Stimulated activated CD4-positive, alpha-beta T cell treated with anti-CD3 and anti-CD28 coated beads, TNF-alpha, amount 100 ng/mL, for 4 hours (primary cell): ENCODE results near the gene XG.
"Not testable (repeated sequence)": the region's sequence is repeated elsewhere in the genome, so short reads cannot be mapped to it uniquely, and the experiment has no call there.

ENCODE experiments used
- DNase-seq, 3 experiments: peaks; one replicate each; pipeline ENCODE4 v3.0.0-alpha.2; 2020; ENCODE audit warnings: low read depth in 3 of 3

The XG gene, protein sequence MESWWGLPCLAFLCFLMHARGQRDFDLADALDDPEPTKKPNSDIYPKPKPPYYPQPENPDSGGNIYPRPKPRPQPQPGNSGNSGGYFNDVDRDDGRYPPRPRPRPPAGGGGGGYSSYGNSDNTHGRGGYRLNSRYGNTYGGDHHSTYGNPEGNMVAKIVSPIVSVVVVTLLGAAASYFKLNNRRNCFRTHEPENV

DNA sequence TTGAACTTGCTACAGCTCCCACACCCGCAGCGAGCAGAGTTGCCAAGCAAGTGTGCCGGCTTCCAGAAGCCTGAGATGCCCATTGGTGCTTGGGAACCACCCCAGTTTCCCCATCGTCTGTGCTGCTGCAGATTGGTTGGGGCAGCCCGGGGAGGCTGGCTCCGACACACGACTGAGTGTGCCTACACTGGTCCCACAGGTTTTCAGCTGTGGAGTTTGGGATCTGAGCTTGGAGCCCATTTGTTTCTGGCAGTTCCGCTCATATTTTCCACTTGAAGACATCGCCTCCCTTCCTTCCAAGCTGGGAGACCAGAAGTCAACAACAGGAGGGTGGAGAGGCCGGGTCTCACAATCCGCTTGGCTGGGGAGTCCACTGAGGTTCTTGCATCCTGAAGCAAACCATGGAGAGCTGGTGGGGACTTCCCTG, at the start of gene XG:
TSS of gene XG (plus strand) at position 167 of the 427 bp plus-strand sequence. CDS start at position 402, 235 bp downstream.
- DNase-seq, result not testable (repeated sequence)

DNA sequence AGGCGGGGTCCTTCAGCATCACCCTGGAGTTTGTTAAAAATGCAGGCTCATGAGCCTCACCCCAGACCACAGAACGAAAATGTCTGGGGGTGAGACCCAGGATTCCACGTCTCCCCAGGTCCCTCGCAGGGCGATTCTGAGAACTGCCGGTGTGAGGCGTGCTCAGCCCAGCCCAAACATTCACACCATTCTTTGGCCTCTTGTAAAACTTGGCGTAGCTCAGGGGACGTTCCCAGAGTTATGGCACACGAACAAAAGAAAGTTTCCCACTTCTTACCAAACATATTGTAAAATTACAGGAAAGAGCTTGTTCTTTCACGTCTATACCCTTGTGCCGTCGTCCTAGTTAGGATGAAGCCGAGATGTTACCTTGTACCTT, 47.9 kb upstream of the XG start:
- DNase-seq, result no peak

DNA sequence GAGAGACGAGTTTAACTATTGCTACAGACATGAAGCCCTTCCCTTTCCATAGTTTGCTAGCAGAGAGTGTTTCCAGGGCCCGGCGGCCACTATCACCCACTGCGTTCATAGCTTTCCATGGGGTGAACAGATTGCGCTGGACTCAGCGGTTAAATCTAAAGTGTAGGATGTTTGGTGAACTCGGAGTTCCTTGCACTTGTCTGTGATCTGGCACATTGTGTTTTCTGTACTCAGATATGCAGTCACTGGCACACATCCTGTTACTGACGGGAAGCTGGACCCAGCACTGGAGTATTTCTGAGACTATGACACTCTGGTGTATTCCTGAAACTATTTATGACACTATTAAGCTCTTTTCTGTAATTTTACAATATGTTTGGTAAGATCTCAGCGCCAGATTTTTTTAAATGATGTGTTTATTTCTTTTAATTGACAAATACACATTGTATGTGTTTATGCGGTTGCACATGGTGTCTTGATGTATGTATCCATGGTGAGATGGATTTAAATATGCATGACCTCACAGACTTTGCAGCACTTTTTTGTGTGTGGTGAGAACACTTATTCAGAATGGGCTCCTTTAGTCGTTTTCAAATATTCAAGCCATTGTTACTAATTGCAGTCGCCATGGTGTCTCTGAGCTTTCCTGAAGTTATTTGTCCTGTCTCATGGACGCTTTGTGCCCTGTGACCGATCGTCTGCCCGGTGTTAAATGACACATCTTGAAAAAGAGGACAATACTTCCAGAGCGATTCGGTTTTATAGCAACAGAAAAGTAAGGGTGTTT, 46.6 kb upstream of the XG start:
- DNase-seq, result no peak

DNA sequence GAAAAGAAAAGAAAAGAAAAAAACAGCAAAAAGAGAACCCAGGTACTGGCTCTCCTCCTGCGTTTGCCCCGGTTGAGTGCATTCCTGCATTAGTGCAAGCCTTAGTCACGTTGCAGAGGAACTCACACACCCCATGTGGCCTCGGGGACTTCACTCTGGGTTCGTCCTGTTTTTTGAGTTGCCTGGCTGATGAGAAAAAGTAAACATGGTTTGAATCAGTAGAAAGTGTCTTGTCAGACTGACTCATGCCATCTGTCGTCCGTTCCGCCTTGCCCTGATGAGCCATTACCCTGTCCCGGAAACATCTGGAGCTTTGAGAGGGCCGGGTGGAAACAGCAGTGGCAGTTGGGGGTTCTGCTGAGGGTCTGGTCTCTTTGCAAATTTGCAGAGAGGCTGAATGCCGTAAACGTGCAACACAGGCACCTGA, 44.5 kb upstream of the XG start:
- no peak for DNase-seq

DNA sequence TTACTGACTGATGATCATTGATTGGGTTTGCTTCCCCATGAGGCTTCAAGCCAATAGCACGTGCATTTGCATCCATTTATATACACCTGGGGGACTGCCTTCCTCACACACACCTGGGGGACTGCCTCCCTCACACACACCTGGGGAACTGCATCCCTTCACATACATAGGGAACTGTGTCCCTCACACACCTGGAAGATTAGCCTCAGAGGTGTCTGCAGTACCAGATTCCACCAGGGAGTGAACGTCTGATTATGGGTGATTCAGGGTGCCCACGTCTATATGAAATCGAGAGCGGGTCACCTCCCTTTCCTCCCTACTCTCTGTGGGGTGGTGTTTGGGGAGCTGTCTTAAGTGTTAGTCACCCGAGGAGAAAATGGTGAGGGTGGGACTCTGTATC, 43.8 kb upstream of the XG start:
- DNase-seq, result no peak

DNA sequence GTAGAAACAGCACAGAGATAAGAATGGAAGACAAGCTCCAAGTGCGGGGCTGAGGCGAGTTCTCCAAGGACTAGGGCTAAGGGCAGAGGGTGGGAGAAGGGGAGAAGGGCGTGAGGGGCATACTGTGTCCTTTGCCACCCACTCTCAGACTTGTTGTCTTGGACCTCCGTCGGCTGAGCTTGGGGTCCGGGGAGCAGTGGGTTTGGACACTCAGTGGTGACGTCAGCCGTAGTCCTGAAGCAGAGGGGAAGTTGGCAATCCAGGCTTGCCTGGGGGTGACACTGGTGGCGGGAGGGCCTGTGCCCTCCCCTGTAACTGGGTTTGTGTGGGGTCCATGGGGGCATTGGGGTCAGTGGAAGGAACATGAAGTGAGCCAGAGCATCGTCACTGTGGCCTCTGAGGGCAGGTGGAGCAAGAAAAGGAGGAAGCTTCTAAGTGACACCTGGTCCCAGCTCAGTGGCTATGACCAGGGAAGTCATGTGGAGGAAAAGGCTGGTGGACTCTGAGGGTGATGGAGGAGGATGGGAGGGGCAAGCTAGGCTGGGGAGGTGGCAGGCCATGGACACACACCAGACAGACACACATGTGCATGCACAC, 43.1 kb upstream of the XG start:
- DNase-seq, result no peak

DNA sequence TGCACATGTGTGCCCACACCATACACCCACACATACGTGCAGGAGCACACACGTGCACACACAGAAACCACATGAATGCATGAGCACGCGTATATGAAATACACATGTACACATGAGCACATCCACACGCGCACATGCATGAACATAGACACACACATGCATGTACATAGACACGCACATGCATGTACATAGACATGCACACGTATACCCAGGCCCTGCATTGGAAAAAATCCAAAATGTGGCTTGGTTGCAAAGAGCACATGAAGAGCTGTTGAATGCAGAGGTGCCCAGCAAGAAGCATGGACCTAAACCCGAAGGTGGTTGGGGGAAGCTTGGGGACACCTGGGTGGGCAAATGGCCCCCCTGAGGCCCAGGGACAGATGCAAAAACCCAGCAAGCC, 42.3 kb upstream of the XG start:
- no peak for DNase-seq

DNA sequence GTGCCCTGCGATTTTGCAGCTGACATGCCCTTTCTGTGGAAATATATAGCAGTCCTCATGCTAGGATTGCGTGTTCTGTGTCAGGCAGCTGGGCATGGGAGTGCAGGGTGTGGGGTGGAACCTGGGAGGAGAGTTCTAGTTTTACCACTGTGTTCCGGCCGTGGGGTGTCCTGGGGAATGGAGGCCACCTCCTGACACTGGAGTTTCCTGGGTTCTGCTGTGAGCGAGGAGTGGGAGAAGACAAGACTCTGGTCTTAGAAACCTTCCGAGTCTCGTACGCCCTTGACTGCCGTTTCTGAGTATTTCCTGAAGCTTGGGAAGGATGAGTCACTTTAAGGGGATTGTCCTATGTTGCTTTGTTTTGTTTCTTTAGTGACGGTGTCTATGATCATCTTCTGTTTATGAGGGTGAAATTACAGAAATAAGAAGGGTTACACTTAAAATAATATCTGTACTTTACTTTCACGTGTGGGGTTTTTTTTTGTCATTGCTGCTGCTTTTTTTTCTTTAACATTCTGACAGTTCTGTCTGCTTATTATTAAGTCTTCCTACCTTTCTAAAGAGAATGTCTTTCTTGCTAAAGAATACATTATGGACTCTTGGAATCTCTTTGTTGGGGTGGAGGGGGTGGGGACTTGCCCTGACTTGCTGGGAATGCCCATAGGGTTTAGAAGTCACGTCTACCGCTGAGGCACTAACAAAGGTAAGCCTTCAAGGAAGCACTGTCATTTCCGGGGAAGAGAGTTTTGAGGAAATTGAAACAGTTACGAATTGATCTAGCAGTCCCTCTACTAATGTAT, 41.6 kb upstream of the XG start:
- peak in 1 of 3 experiments; percentile 38 for DNase-seq

DNA sequence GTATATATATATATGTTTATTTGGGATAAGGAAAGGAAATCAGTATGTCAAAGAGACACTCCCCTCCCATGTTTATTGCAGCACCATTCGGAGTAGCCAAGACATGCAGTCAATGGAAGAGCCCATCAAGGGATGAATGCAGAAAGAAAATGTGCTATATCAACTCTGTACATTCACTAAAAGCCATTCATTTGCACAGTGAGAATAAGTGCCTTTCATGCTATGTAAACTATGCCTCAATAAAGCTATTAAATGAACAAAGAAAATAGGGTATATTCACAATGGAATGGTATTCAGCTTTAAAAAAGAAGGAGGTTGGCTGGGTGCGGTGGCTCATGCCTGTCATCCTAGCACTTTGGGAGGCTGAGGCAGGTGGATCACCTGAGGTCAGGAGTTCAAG, 40.4 kb upstream of the XG start:
- no peak for DNase-seq

DNA sequence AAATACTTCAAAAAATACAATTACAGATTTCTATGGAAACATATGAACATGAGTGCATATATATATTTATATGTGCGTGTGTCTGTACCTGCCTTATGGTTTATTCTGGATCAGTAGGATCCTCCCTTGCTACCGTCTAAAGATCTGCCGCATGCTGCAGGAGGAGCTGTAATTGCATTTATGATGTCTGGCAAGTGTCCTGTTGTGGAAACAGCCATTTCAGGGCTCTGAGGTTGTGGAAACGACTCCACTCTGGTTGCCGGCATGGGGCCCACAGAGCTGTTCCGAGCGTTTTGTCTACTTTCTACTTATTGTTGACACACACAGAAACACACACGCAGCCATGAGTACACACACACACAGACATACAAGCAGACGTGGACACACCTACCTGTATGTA, 39.4 kb upstream of the XG start:
- DNase-seq, result no peak

DNA sequence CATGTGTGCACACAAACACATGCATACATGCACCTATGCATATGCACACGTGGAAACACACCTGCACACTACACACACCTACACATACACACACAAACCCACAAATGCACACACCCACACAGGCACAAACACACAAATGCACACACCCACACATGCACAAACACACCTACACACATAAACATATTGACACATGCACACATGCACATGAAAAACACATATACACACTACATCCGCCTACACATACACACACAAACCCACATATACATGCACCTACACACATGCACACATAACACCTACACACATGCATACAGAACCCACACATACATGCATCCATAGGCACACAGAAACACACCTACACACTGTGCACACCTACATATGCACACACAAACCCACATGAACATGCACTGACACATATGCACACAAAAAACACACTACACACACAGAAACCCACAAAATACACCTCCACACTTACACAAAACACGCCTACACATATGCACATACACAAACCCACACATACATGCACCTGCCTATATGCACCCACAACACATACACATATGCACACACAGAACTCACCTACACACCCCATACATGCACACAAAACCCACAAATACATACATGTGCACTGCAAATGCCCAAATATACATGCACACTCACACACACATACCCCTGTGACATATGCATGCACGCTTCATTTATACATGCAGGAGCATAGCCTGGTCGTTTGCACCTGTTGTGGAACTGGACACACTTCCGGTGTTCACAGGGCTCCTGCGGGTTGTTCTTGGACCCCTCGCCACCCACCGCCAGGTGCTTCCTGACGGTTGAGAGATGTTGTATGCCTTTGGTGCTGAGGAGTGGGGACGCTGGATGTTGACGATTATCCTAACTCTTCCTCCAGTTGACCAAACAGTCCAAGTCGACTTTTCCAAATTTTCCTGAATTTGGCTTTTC, 38.7 kb upstream of the XG start:
- no peak for DNase-seq

DNA sequence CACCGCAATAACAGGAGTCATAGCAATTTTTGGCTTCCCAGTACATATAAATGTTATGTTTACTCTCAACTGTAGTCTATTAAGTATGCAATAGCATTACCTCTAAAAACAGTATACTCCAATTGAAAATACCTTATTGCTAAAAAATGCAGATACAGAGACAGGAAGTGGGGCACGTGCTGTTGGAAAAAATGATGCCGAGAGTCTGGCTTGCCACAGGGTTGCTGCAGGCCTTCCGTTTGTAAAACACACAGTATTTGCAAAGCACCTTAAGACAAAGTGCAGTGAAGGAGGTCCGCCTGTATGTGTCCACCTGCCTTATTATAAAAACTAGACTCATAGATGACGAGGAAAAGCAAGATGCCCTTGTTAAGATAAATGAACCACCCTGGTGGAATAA, 37.3 kb upstream of the XG start:
- DNase-seq, result no peak

DNA sequence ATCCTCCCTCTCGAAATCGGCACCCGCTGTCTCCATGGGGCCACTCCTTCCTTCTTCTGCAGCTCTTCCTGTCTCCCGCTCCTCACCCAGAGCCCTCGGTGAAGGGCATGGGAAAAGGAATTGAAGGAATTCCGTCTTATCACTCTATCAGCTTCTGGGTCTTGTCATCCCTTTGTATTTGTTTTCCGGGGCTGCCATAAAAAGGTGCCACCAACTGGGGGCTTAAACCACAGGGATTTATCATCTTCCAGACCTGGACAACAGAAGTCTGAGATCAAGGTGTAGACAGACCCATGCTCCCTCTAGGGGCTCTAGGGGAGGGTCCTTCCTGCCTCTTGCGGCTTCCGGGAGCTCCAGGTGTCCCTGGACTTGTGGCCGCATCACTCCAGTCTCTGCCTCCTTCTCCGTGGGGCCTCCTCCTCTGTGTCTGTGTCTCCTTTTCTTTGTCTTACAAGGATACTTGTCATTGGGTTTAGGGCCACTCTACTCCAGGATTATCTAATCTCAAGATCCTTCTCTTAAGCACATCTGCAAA, 36.7 kb upstream of the XG start:
- DNase-seq, result no peak

DNA sequence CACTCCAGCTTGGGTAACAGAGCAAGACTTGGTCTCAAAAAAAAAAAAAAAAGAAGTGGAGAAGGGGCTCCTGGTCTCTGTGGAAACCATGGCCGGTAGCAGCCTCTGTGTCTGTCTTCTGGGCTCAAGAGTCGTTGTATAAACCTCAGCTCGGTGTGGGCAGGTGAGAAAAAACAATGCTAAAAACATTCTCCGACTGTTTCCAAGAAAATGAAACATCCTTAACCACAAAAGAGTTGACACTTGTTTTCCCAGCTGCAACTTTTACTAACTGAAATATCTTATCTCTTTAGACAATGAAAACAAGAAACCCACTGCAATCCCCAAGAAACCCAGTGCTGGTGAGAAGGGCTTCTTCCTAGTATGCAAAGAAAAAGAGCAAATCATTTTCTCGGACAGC, 34.5 kb upstream of the XG start:
- no peak for DNase-seq

DNA sequence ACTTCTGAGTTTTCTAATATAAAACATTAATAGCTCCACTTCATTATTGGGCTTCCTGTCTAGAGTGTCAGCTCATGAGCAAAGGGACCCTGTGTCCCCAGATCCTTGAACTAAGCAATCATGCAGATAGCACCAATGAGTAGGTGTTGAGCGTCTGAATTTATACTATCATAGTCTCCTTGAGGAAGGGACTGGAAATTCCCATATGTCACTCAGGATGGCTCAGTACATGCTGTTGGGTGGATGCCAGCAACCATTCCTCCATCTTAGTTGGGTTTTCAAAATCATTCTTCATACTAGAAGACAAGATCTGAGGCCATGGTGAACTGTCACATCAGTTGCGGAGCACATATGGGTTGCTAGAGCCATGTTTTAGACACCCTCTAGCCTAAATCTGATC, 33.0 kb upstream of the XG start:
- no peak for DNase-seq

DNA sequence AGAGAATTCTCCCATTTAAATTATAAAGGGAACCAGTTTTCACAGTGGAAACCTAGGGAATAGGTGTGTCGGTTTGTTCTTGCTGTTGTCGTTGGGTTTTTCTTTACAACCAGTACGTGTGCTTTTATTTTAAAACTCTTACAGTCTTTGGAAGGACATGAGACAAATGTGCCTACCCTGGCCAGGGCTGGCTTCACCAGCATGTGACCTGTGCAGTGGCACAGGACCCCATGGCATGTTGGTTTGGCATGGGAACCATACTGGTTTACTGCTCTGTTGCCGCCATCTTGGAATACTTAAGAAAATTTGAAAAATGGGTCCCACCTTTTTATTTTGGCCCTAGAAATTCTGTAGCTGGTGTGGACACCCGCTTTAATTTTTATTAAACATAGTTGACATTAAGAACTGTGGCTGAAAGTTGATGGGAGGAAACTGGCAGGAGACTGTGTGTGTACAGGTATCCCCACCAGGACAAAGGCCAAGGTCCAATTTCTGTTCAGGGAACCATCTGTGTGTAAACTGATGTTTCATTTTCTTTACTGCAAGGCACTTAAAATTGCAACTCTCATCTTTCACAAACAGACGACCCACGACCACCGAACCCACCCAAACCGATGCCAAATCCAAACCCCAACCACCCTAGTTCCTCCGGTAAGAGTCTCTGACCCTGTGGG, 31.9 kb upstream of the XG start:
- DNase-seq, result no peak

DNA sequence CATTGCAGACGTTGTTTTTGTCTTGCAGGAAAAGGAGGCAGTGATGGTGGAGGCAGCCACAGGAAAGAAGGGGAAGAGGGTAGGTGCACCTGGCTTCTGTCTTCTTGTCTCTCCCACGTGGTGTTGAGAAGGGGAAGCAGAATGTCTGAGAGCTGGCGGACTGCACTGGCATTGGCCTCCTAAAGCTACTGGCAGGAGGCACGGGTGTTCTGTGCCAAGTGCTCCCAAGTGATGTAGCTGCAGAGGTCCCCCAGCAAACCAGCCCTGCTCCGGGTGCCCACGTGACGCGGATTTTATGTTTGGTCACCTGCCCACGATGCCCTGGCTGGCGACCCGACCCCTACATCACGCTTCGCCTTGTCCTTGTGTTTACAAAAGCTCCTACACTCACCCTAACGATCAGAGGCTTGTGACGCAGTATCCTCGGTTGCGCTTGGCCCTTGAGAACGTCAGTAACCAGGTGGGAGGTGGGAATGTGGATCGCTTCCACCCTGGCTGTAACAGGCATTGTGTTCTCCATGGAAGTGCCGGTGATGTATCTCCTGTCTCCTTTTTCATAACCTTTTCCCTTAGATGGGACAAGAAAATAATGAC, 28.5 kb upstream of the XG start:
- DNase-seq, result no peak

DNA sequence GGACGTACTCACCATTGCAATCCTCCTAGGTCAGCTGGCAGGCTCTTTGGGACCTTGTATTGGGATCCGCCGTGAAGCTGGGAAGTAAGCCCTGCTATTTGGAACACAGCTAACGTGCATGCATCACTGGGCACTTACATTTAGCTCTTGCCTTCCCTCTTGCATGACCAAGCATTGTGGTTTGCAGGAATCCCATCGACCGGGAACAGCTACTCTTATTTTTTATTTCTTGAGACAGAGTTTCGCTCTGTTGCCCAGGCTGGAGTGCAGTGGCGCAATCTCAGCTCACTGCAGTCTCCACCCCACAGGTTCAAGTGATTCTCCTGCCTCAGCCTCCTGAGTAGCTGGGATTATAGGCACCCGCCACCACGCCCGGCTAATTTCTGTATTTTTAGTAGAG, 24.6 kb upstream of the XG start:
- not testable (repeated sequence) for DNase-seq

DNA sequence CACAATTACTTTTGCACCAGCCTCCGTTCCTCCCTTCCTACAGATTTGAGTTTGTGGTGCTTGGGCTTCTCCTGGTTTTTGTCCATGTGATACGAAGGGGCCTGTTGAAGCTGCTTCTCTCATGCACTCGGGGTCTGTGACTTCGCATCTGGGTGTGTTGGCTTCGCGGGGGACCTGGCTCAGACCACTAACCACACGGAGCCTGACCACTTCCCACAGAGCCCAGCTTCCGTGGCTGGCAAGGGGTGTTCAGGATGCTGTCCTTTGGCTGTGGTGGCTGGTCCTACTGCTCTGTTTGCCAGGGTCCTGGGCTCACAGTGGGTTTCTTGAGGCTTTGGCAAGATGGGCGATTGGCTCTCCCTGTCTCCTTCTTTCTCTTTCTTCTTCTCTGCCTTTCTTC, 19.8 kb upstream of the XG start:
- DNase-seq, result no peak

DNA sequence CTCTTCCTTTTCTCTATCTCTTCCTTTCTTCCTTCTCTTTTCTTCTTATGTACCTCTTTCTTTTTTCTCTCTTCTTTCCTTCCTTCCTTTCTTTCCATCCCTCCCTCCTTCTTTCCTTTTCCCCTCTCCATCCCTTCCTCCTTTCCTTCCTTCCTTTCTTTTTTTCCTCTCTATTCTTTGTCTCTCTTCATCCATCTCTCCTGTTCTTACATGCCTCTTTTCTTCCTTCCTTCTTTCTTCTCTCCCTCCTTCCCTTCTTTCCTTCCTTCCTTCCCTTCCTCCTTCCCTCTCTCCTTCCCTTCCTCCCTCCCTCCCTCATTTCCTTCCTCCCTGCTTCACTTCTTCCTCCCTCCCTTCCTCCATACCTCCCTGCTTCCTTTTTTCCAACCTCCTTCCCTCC, 19.2 kb upstream of the XG start:
- DNase-seq, result no peak
